Subcutaneous adipose tissue (tissue), 4 donors: Measurements from ENCODE around the gene TRPC4. TPM values are rescaled to one million over a fixed set of nuclear protein-coding genes. Genes with fewer than 3 reads are reported as not detected.

ENCODE experiments used
- total RNA-seq, 4 donors: library from RNA; depleted of rRNA; stranded (reverse); fragments of >200 nt; gene quantifications; one replicate each; pipeline ENCODE4 v1.1.0, GENCODE V29; 2016
- TF ChIP-seq, protein P1 (sequence below): fragments of 450-650 bp; IDR thresholded peaks from one replicate; pipeline ENCODE4 v1.5.1; 2016; ENCODE audit warnings: low read depth, mild to moderate bottlenecking, control low read depth, antibody characterized with exemption, moderate library complexity

Gene TRPC4
- total RNA-seq, 4 donors from 2014 or later = 0.17 to 0.82 (median 0.42) TPM

- TF ChIP-seq, protein P1, sequence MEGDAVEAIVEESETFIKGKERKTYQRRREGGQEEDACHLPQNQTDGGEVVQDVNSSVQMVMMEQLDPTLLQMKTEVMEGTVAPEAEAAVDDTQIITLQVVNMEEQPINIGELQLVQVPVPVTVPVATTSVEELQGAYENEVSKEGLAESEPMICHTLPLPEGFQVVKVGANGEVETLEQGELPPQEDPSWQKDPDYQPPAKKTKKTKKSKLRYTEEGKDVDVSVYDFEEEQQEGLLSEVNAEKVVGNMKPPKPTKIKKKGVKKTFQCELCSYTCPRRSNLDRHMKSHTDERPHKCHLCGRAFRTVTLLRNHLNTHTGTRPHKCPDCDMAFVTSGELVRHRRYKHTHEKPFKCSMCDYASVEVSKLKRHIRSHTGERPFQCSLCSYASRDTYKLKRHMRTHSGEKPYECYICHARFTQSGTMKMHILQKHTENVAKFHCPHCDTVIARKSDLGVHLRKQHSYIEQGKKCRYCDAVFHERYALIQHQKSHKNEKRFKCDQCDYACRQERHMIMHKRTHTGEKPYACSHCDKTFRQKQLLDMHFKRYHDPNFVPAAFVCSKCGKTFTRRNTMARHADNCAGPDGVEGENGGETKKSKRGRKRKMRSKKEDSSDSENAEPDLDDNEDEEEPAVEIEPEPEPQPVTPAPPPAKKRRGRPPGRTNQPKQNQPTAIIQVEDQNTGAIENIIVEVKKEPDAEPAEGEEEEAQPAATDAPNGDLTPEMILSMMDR = no peak
Measured at GRCh38 chr13:37833411-37833810, 36.2 kb downstream of the TRPC4 start.

GRCh38 chr13:37816276-37816675 is 53.3 kb downstream of the TRPC4 start:
- TF ChIP-seq, protein P1 = no peak

GRCh38 chr13:37811441-37811840 is 58.1 kb downstream of the TRPC4 start:
- TF ChIP-seq, protein P1 = no peak

GRCh38 chr13:37806666-37807065 is 62.9 kb downstream of the TRPC4 start:
- TF ChIP-seq, protein P1 = no peak

DNA sequence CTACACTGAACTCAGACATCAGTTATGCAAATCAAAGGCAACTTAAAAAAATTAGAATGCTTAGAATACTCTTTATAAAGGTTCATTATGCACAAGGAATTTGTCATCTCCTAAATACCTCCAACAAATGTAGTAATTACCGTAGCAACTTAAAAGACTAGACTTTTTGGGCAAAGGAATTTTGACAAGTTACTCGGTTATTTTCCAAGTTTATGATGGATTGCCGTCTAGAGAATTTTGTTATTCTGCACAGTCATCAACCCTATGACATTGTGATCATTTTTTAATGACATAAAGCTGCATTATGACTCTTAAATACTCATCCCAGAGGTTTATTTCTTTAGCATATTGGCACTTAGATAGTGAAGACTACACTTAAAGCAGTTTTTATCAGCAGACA is 71.9 kb downstream of the TRPC4 start:
- TF ChIP-seq, protein P1 = no peak

DNA sequence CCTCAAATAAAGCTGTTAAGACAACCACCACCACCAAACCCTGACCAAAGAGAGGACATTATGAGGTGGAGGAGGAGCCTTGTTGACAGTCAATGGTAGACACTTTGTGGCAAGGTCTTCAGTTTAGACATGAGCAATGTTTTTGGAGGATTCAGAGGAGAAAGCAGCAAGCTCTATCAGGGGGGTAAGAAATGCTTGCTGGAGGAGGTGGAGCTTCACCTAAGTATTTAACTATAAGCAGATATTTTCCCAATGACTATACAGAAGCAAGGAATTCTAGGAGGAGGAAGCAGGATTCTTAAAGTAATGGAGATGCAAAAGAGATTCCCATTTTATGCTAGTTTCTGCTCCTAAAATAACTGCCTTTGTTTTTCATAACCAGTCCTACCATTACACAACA is 74.2 kb downstream of the TRPC4 start:
- TF ChIP-seq, protein P1 = no peak

DNA sequence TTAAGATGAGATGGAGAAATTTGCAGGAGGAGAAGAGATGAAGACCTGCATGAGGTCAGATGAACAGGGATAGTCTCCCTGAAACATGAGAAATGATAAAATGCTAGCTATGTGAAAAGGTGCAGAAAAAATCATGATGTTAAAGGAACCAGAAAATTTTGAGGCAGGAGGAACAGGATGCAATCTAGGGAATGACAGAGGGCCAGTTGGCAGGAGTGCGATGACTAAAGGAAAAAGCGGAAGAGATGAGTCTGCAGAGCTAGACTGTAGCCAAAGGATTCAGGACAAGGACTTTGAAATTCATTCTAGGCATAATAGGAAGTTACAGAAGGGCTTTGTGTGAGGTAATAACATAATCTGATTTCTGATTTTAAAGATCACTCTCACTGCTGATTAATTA is 77.9 kb downstream of the TRPC4 start:
- TF ChIP-seq, protein P1 = no peak
